Measurements from ENCODE around the gene SLC9A9.
A peak's percentile ranks its signal among the peaks of the same experiment; 100 is the strongest.

Gene SLC9A9

DNA sequence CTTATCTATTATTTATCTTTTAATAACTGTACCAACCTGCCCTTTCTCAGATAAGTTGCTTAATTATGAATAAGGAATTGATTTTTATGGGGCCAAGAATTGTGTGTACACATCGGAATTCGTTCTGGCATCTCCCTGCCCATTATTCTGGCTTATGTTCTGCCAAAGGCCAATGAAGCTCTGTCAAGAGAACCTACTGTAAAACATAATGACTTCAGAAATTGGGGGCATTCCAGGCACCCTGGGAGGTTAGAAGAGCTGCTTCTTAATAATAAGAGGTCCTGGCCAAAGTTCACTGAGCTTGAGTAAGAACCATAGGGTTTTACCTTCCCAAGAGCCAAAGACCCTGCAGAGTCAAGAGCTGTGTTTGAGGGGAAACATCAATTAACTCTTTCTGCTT is 261.7 kb downstream of the SLC9A9 start:
- DNase-seq, result no peak

DNA sequence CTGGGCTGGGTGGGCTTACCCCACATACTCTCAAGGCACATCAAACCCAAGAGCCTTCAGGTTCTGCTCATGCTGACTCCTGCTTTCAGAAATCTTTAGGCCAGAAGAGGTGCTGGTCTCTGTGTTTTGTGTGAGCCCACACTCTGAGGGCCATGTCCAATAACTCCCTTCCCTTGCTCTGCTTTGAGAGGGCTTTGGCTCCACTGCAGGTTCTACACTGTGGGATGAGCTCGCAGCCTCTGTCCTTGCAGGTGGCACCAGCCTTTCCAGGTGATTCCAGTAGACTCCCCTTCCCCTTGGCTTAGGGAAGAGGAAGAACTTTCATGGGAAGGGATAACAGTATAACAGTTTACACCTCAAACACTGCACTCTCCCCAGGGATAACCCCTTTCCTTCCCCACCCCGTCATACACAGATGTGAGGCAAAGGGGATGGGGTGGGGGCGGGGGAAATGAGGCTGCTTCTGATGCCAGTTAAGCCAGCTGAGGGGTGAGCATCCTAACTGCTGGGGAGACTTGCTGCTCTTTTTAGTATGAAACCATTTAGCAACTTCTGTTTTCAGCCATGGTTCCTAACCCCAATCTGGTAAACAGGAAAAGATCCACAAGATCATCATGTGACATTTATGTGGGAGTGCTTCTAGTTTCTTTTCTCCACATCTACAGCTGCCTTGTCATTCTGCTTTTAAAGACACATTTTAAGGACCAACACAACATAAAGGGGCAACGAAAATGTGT is 262.4 kb downstream of the SLC9A9 start:
- peak; percentile 23 to 24 for DNase-seq

DNA sequence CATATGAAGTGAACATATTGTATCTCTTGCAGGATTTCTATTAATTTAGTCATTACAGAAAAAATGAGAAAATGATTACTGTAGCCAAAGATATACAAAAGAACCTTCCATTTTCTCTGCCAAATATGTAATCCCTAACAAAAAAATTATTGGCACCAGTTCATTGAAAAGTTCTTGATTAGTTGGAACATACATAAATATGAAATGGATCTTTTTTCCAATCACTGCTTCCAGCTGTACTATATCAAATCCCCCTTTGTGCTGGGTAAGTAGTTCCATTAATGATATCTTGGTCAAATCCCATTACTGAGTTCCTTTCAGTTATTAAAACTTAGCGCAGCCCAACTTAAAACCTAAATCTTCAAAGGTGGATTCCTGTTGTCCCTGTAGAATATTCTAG is 263.8 kb downstream of the SLC9A9 start:
- no peak for DNase-seq

DNA sequence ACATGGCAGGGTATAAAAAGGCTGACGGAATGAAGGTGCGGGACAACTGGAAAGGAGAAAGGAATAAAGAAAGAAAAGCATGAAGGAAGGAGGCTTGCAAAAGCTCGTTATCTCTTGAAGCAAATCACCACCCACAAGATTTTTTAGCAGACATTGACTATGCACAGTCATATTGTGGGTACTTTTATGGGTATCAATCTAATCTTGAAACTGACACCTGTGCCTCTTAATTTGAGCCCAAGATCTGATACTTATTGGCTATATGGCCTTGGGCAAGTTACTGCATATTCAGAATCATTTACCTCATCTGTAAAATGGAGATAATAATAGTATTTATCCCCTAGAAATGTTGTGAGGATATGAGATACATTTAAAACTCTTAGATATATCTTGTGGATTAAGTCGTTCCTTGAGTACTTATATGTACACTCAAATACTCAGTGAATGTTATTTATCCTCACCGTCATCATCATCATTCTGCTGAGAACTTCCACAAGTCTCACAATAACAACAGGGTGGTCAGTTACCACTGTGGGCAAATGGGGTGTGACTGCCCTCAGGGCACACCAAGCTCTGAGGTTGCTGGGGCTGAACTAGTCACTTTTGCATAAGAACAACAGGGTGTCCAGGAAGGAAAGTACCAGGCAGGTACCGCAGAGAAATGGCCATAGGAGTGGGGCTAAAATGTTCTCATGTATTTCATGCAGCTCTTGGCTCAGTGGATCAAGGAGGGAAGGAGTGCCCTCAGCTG is 266.1 kb downstream of the SLC9A9 start:
- DNase-seq, result no peak

DNA sequence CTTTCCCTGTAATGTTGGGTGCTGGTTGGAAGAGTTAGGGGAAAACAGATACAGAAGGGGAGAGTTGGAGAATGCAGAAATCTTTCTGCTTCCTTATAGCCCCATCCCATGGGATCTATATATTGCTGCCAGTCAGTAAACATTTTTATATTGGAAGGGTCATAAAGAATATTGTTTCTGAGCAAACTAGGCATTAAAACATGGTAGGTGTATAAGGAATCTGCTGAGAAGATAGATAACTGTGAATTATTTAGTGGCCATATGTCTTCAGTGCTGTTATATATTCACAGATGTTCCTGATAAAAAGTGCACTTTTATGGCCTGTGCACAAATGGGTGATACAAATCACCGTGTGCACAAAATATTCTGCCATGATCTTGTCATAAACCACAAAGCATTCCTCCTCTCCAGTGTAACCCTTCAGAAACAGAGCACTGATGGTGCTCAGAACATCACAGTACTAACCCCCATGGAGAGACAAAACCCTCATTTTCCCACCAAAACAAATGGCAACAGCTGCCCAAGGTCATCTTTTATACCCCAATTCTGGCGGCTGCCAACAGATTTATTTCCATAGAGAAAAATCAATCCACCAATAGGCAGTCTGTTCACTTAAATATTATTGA is 269.3 kb downstream of the SLC9A9 start:
- DNase-seq, result no peak

DNA sequence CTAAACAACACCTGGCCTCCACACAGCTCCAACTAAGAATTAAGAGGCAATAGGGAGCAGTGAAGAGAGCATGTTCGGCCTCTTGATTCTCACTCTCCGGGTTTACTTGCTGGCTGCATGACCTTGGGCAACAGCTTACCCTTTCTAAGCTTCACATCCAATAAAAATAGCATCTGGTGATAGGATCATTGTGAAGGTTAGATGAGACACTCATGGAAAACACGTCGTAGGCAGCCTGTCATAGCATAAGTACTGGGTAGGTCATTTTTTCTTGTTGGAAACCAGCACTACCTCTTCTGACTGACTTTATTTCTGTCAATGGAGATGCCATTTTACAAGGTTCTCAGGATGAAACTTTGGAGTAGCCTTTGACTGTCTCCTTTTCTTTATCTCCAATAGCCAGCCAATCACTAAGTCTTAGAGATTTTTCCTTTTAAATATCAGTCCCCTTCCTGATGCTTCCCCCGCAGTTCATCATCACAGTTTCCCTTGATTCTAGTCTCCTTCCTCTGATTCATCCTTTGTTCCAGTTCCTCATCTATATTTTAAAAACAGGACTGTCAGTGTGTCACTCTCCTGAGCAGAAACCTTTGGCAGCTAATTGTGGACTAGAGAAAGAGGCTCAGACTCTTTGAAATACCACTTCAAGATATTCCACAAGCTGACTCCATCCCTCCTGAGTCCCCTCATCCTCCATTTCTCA is 271.5 kb downstream of the SLC9A9 start:
- DNase-seq, result no peak

DNA sequence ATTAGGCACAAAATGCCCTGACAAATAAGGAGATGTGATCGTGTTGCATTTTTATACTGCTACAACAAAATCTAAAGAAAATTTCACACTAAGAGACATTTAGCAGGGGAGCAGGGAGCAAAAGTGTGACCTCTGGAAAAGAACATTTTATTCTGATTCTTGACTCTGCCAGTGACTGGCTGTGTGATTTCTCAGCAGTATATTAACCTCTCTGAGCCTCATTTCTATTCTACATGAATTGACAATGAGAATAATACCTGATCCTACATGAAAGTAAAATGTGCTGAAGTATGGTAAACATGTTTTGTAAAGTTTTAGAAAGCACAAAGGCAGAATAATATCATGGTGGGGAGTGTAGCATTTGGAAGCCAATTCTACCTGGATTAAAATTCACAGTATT is 273.3 kb downstream of the SLC9A9 start:
- DNase-seq, result no peak

DNA sequence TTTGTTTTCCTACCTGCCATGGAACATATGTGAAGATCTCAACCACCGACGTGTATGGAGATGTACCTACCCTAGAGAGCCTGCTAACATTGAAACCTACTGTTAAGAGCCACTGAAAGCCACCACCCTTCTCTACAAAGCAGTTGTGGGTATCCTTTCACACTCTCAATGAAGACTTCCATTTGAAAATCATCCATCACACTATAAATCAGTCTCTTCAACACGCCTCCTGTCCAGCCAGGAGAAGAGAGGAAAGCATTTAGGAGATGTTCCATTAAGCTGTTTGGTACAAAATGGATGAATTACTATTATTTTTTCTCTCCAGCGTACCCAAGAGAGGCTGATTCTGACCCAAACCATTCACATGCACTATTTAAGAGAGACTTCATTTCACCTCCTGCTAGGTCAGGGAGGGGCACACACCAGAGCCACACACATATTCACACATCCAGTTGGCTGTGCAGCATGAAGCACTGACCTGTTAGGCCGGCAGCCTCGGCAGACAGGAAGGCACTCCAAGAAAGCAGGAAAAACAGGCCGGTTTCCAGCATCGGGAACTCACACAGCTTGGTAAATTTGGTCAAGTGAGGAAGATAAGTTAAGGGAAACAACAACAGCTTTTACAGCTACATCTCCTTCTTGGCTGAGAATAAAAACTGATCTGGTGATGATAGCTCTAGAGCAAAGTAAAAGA is 274.5 kb downstream of the SLC9A9 start:
- no peak for DNase-seq

DNA sequence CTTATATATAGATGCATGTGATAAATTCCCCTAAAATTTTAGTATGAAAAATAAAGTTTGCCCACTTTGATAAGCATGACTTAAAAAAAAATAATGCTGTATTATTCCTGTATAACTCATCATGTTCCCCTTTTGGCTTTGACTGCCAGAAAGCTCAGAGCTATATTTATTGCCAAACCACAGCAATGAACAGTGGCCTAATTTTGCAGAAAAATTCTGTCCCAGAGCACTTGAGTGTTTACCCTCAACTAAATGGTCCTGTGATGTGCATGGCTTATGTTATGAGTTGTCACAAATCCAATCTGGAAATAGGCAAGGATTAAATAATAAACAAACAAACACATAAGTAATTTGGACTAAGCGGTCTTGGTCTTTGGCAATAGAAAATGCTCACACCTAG is 276.7 kb downstream of the SLC9A9 start:
- no peak for DNase-seq

DNA sequence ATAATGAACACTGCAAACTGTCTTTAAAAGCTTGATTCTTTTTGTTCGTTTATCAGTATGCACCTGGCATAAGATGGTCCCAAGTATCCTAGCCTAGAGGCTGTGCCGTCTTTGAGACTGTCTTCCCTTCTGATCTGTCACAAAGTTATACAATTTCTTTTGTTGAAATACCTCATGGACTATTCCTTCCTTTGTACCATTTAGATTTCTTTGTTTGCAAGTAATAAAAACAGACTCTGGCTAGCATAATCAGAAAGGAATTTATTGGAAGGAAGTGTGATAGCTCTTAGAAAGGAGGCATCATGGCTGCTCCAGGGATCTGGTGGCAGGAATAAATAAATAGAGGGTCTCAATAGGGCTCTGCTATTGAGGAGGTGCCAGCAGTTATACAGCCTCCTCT is 280.4 kb downstream of the SLC9A9 start:
- no peak for DNase-seq

DNA sequence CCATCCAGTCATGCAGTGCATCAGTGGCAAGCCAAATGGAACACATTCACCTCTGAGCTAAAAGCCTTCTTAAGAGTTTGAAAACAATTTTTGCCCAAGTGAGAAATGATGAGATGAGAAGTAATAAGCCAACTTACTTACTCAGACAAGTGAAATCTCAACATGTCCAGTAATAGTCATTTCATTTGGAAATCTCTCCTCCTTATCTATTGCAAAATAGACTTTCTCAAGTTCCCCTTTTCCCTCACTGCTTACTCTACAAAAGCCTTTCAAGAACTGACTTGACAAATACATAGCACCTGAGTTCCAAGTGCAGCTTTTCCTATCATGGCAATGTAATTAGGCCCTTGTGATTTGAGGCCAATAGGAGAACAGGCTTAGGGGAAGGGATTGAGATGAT is 282.3 kb downstream of the SLC9A9 start:
- DNase-seq, result no peak

DNA sequence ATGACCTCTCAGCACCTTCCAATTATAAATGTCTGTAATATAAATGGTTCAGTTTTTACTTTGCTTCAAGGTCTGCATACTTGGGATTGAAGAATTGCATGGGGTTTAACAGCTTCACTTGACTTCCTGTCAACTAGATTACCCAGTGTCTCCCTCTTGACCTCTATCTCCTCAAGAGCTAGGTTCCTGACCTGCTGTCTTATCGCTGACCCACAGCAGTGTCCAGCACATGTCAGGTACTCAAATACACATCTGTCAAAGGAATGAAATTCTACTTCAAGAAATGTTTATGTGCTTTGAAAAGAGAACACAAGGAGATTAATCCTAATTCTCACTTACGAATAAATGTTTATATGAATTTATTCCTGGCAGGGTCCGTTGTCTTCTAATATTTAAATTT is 284.5 kb downstream of the SLC9A9 start:
- no peak for DNase-seq

DNA sequence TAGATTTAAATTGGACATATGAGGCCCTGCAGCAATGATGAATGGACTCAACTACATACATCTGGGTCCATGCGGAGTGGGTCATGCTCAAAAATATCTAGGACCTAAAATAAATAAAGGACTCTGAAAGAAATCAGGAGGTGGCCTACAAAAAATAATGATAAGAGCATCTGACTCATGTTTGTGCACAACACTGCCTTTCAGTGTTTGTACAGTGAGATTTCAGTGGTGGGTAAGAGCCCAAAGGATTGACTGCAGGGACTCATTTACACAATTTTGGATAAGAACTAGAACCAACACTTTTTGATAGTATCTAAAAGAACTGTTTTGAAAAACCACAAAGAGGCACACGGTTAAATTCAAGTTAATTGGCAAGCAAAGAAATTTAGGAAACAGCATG is 285.5 kb downstream of the SLC9A9 start:
- DNase-seq, result no peak

DNA sequence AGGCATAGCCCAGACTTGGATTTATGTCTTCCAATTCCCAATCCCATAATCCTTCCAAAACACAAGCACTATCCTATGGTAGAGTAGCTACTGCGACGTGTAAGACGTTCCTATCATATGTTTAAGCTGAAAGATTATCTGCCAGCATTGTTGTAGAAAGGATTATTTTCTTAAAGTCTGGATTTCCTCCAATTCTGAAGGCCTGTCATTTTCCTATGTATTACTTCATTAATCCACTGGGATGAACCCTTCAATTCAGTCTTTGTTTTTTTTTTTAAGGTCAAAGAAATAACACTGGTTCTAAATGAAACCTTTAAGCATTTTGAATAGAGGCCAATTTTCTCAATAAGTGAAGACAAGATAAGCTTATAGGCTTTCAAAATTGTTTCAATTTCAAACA is 289.0 kb downstream of the SLC9A9 start:
- no peak for DNase-seq

DNA sequence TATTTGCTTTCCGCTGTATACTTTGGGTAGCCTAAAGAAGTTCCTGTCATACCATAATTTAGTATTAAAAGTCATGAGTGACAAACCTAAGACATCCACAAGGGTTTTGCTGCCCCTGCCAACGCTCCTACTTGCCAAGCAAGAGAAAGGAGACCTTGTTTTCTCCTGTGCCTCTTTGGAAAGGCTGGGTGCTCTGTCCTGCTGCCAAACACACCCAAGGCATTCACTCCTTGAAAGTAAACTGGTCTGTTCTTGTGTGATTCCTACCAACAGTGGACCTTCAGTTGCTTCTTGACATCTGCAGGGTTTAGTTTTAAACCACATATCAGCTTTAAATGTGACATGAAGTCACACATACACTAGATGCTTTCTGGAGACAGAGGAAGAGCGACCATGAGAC is 295.4 kb downstream of the SLC9A9 start:
- no peak for DNase-seq

DNA sequence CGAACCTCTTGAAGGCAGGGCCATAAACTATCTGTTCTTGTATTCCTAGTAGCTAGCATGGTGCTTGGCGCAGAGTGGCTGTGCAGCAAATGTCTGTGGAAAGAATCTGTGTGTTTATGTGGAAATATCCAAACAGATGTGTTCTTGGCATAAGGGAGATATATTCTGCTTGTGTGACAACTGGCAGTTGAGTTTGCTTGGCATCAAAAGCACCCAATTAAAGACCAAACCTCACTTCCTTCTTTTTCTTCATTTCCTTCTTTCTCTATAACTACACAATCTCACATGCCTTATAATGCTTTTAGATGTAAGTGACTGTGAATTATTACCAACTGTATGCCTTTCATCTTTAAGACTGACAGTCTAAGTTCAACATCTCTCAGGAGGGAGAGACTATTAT is 296.5 kb downstream of the SLC9A9 start:
- no peak for DNase-seq

DNA sequence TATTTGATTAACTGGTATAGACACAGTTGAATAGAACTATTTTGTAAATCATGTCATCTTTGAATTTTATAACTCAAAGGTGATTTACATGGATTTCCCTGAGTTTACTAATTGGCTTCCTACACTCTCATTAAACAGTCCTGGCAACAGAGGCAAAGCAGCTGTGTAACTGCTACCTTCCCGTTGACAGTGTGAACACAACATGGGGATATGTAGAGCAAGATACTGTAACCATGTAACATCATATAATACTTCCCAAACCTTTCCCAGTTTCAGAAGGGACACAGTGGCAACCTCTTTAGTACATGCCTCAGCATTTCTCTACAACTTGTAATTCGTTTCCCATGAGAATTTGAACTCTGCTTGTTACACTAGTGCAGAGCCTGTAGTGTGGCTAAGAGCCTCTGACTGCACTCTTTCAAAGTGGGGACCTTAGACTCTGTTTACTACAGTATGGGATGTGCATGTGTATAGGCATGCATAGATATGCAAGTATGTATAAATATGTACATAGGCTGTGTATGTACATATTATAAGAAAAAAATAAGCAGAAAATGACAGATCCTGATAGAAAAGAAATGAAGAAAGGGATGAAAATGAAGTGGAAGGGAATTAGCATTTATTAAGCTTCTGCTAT is 299.3 kb downstream of the SLC9A9 start:
- no peak for DNase-seq

DNA sequence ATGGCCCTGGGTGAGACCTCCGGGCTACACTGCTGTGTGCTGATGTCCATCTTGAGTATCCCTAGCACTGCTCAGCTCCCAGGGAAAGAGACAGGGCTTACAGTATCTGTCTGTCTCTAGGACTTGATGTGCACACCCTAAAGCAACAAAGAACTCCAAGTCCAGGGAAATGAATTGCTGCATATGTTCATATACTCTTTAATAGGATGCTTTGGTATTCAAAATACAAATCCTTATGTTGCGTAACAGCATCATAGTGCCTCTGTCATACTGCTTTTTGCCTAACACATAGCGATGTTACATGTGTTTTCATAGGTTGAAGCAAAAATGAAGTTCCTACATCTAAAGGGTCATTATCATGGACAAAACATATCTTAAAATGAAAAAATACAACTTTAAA is 299.9 kb downstream of the SLC9A9 start:
- no peak for DNase-seq

DNA sequence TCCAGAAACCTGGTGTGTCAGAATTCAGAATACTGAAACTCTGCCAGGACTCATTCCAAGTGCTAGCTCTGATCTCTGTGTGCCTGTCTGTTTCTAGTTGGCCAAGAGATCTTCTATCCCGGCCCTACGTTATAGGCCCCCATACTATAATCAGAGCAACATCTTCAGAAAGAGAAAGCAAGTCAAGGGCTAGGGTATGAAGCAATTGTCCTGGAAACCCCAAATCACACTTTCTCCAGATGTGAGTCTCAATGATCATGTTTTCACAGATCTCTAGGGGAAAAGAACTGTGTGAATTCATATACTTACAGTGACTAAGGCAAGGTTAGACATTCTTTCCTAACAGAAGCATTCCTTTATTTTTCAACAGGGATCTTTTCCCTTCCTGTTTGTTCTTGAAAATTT is 309.7 kb downstream of the SLC9A9 start:
- no peak for DNase-seq

DNA sequence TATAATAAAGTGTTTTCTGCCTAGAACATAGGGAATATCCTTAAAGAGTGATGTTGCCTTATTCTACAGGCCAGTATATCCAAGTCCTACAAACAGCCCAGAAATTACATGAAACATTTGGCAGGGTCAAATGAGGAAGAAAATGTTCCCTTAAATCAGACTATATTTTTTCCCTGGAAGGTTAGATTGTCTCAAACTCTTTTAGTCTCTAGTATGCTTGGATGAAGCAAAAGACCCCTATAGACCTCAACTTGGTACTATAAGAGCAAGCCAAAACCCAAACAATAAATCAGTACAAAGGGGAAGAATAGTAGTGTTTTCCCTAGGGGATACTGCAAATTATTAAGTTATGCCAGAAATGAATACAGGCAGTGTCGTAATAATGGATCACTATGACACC is 310.2 kb downstream of the SLC9A9 start:
- no peak for DNase-seq

DNA sequence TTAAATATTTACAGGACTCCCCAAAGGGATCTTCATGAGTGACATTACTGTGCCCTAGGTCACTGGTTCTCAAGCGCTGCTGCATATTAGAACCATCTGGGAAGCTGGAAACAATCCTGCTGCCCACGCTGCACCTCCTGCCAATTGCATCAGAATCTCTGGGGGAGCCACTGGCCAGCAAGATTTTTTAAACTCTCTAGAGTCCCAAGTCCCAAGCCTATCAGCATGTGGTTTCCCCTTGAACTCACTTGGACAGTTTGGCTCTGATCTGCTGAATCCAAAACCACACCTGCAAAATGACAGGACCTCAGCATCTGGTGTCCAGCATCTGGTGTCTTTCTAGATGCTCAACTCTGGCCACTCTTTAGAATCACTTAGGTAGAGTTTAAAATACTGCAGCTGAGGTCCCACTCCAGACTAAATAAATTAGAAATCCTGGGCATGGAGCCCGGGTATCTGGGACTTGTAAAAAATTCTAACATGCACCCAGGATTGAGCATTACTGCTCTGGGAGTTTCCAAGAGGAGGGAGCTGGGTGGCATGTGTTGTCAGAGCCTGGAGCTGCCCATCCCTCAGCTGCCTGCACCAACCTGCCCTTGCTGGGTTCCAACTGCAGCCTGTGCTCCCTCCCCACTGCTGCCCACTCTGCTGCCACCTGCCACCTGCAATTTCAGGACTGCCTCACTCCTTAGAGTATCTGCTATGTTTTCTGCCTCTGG is 311.3 kb downstream of the SLC9A9 start:
- DNase-seq, result no peak

Data from activated T-cell treated with anti-CD3 and anti-CD28 coated beads, Interleukin-2, amount 50 U/mL, for 48 hours (primary cell).